Vagina (tissue), 2 donors: ENCODE measurements around the gene SLC25A21.

Experiments used
- CTCF ChIP-seq, 3 experiments: fragments of 450-650 bp in 2 of 3; fragments of 200-600 bp in 1 of 3; sonication (generic) in 1 of 3; IDR thresholded peaks; one replicate each; pipeline ENCODE4 v1.5.1; 2017 to 2019; ENCODE audit warnings: antibody characterized with exemption in 3 of 3, mild to moderate bottlenecking in 2 of 3, moderate library complexity in 2 of 3
- POLR2A ChIP-seq, 2 donors: fragments of 450-650 bp; IDR thresholded peaks; one replicate each; pipeline ENCODE4 v1.6.1; 2017; ENCODE audit warnings: antibody characterized with exemption in 2 of 2, mild to moderate bottlenecking in 2 of 2, moderate library complexity in 2 of 2
- POLR2AphosphoS5 ChIP-seq, 2 donors: sonication (generic); formaldehyde crosslinking; IDR thresholded peaks; one replicate each; pipeline ENCODE4 v1.9.0; 2017; ENCODE audit warnings: antibody characterized with exemption in 2 of 2, mild to moderate bottlenecking in 2 of 2, low read depth in 1 of 2; ENCODE audit not compliant: insufficient read depth in 1 of 2

- TF ChIP-seq CTCF (IDR thresholded peaks at IDR 0.05) (no peak), POLR2AphosphoS5 (IDR thresholded peaks at IDR 0.05; ENCODE audit: insufficient read depth in 1 of 2, low read depth in 1 of 2) (peak in 1 of 2 donors; percentile 9), POLR2A (IDR thresholded peaks at IDR 0.05) (no peak)
These were observed 197.4 kb downstream of the SLC25A21 start for GRCh38 chr14:36974985-36975384.
